AG04450 (cell line): ENCODE measurements around the gene NR2F1. TPM values are rescaled to one million over a fixed set of nuclear protein-coding genes. Genes with fewer than 3 reads are reported as not detected.
A peak's percentile ranks its signal among the peaks of the same experiment; 100 is the strongest.

Experiments used
- CTCF ChIA-PET: fragments of 300-600, 350-600 bp; formaldehyde crosslinking; extraction: SDS; loops from one replicate; lab custom pipeline; 2022; ENCODE audit warnings: antibody characterized with exemption, inconsistent platforms; lab: Charles Lee
- POLR2A ChIA-PET: fragments of 350-600 bp; formaldehyde crosslinking; extraction: SDS; loops from one replicate; lab custom pipeline; 2021; ENCODE audit warnings: antibody characterized with exemption, inconsistent platforms; lab: Yijun Ruan, JAX
- DNase-seq: peaks from one replicate; pipeline ENCODE4 v3.0.0-alpha.2; 2011; ENCODE audit warnings: low read depth, low spot score
- H3K27ac ChIP-seq: one replicate; pipeline ENCODE4 v1.5.1; 2012; ENCODE audit warnings: low read depth, low read length, control low read depth
- H3K27me3 ChIP-seq: one replicate; pipeline ENCODE4 v1.6.0; 2012; ENCODE audit warnings: low read length; ENCODE audit not compliant: control insufficient read depth, insufficient read depth
- H3K4me3 ChIP-seq: 2 replicates; pipeline ENCODE4 v1.5.1; 2011; ENCODE audit warnings: mild to moderate bottlenecking, low read depth, low read length, control low read depth
- H3K9me3 ChIP-seq: 2 replicates; pipeline ENCODE4 v1.5.1; 2012; ENCODE audit warnings: low read length; ENCODE audit not compliant: control insufficient read depth, insufficient read depth
- polyA plus RNA-seq: library from polyadenylated mRNA; depleted of rRNA; stranded (reverse); fragments of >200 nt; gene quantifications from 2 replicates; pipeline ENCODE4 v1.2.3, GENCODE V29; 2011
- TF ChIP-seq, protein P1 (sequence below): IDR thresholded peaks from 2 replicates; pipeline ENCODE4 v1.5.1; 2011; ENCODE audit warnings: low read depth, low read length, control low read depth, inconsistent platforms

NR2F1 gene
- polyA plus RNA-seq, 1 experiment, result 47.9 TPM

DNA sequence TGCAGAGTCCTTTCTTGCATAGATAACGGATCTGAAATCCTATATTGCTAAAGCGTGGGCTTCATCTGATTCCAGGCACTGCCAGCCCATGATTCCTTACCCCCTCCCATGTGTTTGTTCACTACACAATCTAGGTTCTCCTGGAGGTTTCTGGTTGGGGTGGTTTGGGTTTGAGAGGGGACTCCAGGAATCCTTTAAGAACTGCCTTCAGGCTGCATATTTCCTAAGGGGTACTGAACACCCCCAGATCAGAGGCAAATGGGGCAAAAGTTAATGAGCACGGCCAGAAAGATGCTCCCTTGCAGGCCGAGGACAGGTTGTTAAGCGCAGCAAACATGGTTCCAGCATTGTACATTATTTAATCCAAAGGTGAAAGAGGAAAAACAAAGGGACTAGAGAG is 9.9 kb downstream of the NR2F1 start:
- Histone ChIP-seq H3K4me3 (0 out of 2 replicates have a peak overlapping the region, but pooled peaks have one; percentile 4), H3K27me3 (no peaks in the 10 kb centered on the region), H3K27ac (no peak overlapping the region), H3K9me3 (peaks cover 30% of the 10 kb centered on the region)
- POLR2A ChIA-PET, result no interaction called here
- no peak for DNase-seq
- CTCF ChIA-PET, result interaction anchor here (0.6 to 2.7 kb wide), 4 partner anchors 15 to 581 kb away, joined by 4 to 13 read pairs (median 5); no protein-coding TSS in a partner anchor
- TF ChIP-seq, protein P1, sequence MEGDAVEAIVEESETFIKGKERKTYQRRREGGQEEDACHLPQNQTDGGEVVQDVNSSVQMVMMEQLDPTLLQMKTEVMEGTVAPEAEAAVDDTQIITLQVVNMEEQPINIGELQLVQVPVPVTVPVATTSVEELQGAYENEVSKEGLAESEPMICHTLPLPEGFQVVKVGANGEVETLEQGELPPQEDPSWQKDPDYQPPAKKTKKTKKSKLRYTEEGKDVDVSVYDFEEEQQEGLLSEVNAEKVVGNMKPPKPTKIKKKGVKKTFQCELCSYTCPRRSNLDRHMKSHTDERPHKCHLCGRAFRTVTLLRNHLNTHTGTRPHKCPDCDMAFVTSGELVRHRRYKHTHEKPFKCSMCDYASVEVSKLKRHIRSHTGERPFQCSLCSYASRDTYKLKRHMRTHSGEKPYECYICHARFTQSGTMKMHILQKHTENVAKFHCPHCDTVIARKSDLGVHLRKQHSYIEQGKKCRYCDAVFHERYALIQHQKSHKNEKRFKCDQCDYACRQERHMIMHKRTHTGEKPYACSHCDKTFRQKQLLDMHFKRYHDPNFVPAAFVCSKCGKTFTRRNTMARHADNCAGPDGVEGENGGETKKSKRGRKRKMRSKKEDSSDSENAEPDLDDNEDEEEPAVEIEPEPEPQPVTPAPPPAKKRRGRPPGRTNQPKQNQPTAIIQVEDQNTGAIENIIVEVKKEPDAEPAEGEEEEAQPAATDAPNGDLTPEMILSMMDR, result no peak

DNA sequence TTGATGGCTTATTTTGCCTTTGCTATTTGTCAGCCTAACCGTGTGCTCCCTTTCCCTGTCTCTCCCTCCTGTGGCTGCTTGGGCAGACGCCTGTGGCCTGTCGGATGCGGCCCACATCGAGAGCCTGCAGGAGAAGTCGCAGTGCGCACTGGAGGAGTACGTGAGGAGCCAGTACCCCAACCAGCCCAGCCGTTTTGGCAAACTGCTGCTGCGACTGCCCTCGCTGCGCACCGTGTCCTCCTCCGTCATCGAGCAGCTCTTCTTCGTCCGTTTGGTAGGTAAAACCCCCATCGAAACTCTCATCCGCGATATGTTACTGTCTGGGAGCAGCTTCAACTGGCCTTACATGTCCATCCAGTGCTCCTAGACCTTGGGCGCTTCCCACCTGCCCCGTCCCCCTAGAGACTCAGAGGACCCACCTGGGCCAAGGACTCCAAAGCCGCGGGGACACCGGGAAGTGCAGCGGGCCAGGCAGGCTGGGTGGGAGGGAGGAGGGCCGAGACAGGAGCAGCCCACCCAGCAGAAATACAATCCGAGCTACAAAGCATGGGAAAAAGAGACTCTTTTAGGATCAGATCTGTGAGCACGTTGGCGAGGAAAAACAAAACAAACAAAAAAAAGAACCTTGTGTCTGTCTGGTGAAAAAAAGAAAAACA is 10.6 kb downstream of the NR2F1 start:
- H3K4me3 ChIP-seq, result peak overlapping the region; percentile 20; the same call in 1 of the 2 replicates
- ChIA-PET CTCF (no interaction called here), POLR2A (interaction anchor here (0.6 kb wide), 1 partner anchor 11 kb away, joined by 6 read pairs; the partner anchor contains the start of gene NR2F1)
- TF ChIP-seq, protein P1, result no peak
- no peak for DNase-seq
- no peaks in the 10 kb centered on the region for H3K27me3 ChIP-seq
- H3K27ac ChIP-seq, result peak overlapping the region; percentile 21
- H3K9me3 ChIP-seq, result peaks cover 30% of the 10 kb centered on the region

DNA sequence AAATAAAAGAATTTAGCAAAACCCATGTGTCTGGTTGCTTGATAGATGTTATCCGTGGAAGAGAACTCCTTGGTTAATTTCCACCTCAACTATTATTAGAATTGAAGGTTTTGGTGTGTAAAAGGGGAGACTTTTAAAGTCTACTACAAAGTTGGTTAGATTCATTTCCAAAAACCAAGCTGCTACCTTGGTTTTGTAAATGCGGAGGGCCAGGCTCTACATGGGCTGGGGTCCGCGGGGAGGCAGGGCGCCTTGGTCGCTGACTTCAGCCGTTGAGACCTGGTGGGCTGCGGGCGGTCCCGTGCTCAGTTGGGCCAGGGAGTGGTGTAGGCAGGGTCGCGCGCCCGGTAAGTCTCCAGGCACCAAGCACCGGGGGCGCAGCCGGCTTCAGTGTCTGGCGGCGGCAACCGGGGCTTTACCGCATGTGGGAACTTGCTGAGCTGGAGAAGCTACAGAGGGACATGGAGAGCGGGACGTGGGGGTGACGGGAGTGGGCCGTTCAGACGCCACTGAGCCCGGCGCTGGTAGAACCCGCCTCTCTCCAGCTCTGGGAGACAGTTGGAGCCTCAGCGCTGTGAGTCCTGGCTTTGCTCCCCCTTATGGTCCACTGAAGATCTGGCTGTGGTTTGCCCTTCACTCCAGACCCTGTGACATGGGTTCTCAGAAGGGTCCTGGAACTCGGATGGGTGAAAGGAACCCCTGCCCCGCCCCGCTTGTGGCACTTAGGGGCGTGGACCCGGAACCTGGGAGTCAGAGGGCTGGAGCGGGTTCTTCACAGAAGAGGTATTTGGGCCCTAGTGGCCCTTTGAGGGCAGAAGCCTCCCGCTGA is 11.8 kb downstream of the NR2F1 start:
- no peak for DNase-seq
- Histone ChIP-seq H3K4me3 (no peak overlapping the region), H3K27me3 (no peaks in the 10 kb centered on the region), H3K9me3 (peaks cover 30% of the 10 kb centered on the region), H3K27ac (peak overlapping the region; percentile 21)
- TF ChIP-seq, protein P1, result no peak
- CTCF ChIA-PET, result interaction anchor here (1.3 kb wide), 1 partner anchor 206 kb away, joined by 5 read pairs; no protein-coding TSS in a partner anchor
- POLR2A ChIA-PET, result no interaction called here

DNA sequence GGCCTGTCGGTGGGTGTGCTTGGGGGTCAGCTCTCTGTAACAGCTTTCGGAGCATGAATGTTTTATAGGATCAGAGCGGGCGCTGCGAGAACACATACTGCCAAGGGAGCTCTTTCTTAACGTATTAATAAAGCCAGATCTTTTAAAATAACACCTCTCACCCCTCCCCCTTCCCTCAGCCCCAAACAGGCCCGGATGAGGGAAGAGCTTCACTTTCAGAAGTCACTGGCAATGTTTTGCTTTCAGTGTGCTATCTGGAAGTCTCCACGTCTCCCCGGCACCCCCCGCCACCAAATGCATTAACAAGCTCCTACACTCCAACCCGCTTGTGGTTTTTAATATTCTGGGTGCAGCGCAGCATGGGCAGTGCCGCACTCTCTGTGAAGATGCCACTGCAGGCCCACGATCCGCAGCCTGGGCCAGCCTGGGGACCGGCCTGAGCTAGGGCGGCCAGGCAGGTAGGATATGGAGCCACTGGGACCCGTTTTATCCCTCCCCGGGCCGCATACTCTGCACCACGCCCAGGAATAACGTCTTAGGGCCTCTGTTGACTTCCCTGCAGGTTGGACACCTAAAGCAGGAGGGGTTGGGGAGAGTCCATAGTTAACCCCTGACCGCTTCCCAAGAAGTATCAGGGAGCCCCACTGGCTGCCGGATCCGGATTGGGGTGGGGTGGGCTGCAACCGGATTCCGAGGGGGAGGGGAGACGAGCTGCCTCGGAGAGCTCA is 12.6 kb downstream of the NR2F1 start:
- H3K9me3 ChIP-seq, result peaks cover 30% of the 10 kb centered on the region
- no peak overlapping the region for H3K4me3 ChIP-seq
- TF ChIP-seq, protein P1, result no peak
- ChIA-PET CTCF (interaction anchor here (1.3 kb wide), 1 partner anchor 205 kb away, joined by 5 read pairs; no protein-coding TSS in a partner anchor), POLR2A (interaction anchor here (0.7 kb wide), 1 partner anchor 13 kb away, joined by 3 read pairs; the partner anchor contains the start of gene NR2F1)
- peak overlapping the region; percentile 21 for H3K27ac ChIP-seq
- DNase-seq, result no peak
- no peaks in the 10 kb centered on the region for H3K27me3 ChIP-seq
